ENCODE data around the gene TBC1D16.

Gene TBC1D16

GRCh38 chr17:79923974-79924638 is 111.6 kb downstream of the TBC1D16 start:
- DNase-seq (peak; percentile 79), ATAC-seq (ENCODE audit: insufficient read depth, low read depth) (peak; percentile 26)
- Histone ChIP-seq H3K4me1 (ENCODE audit: insufficient read depth, low read length) (peaks cover 49% of the 10 kb centered on the region), H3K36me3 (ENCODE audit: insufficient read depth, low read length) (no peaks in the 10 kb centered on the region; the same call in 1 of the 2 replicates), H3K27me3 (ENCODE audit: insufficient read depth, low read length, poor library complexity) (no peaks in the 10 kb centered on the region), H2AFZ (ENCODE audit: low read depth, low read length) (no peak overlapping the region), H4K20me1 (ENCODE audit: insufficient read depth, low read length) (no peaks in the 10 kb centered on the region), H3K27ac (ENCODE audit: low read length) (peak overlapping the region; percentile 86), H3K4me2 (ENCODE audit: insufficient read depth, low read length) (peak overlapping the region; percentile 61), H3K79me2 (ENCODE audit: insufficient read depth, low read length) (peaks cover 10% of the 10 kb centered on the region), H3K9ac (ENCODE audit: low read depth, low read length) (peak overlapping the region; percentile 65; the same call in 1 of the 2 replicates), H3K9me3 (ENCODE audit: insufficient read depth, low read length, severe bottlenecking) (no peaks in the 10 kb centered on the region), H3K4me3 (ENCODE audit: low read depth in 1 of 2, low read length in 2 of 2) (peak overlapping the region in 1 of 2 experiments; percentile 58; a peak in 1 of 4 replicates)
- TF ChIP-seq CTCF (IDR thresholded peaks at IDR 0.05; ENCODE audit: borderline replicate concordance, extremely low read depth, low read length, poor library complexity, severe bottlenecking) = peak; percentile 80
- no peak for TF ChIP-seq EZH2 (IDR thresholded peaks at IDR 0.05; ENCODE audit: borderline replicate concordance, low read depth, low read length, severe bottlenecking)

DNA sequence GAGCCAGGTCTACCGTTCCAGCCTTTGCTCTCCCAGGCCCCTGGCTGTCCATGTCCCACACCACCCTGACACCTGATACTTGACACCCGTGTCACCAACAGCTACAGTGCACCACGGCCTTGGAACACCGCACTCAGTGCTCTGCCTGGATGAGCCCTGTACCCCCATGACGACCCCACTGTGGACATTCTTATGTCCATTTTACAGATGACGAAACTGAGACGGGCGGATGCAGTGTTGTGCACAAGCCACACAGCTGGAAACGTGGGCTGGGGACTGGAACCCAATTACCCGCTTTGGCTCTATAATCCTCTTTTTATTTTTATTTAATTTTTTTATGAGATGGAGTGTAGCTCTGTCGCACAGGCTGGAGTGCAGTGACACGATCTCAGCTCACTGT is 112.9 kb downstream of the TBC1D16 start:
- Histone ChIP-seq H2AFZ (ENCODE audit: low read depth, low read length) (no peak overlapping the region), H4K20me1 (ENCODE audit: insufficient read depth, low read length) (no peaks in the 10 kb centered on the region), H3K9me3 (ENCODE audit: insufficient read depth, low read length, severe bottlenecking) (no peaks in the 10 kb centered on the region), H3K79me2 (ENCODE audit: insufficient read depth, low read length) (peaks cover 10% of the 10 kb centered on the region), H3K9ac (ENCODE audit: low read depth, low read length) (no peak overlapping the region), H3K4me1 (ENCODE audit: insufficient read depth, low read length) (peaks cover 40% of the 10 kb centered on the region), H3K27ac (ENCODE audit: low read length) (no peak overlapping the region), H3K4me3 (ENCODE audit: low read depth in 1 of 2, low read length in 2 of 2) (no peak overlapping the region), H3K36me3 (ENCODE audit: insufficient read depth, low read length) (no peaks in the 10 kb centered on the region; the same call in 1 of the 2 replicates), H3K4me2 (ENCODE audit: insufficient read depth, low read length) (no peak overlapping the region), H3K27me3 (ENCODE audit: insufficient read depth, low read length, poor library complexity) (no peaks in the 10 kb centered on the region)
- no peak for DNase-seq
- ATAC-seq (ENCODE audit: insufficient read depth, low read depth) = no peak
- TF ChIP-seq EZH2 (IDR thresholded peaks at IDR 0.05; ENCODE audit: borderline replicate concordance, low read depth, low read length, severe bottlenecking) (no peak), CTCF (IDR thresholded peaks at IDR 0.05; ENCODE audit: borderline replicate concordance, extremely low read depth, low read length, poor library complexity, severe bottlenecking) (no peak)

DNA sequence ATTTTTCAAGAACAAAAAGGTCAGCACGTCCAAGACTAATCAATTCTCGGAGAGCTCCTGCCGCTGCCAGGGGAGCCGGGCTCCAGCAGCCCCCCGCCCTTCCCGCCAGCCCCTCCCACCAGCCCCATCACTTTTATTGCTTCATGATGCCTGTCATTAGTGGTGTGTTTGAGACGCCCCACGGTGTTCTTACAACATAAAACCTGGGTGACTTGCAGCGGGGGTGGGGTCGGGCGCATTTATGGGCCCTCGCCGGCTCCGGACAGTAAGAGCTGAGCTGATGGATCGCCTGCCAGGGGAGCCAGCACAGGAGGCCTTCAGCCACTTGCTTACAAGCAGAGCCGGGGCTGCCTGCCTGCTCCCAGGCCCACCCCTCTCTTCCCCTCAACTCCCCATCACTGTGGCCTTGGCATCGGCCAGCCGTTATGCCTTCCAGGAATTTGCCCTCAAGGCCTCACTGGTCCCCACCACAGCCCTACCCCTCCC is 113.5 kb downstream of the TBC1D16 start:
- H3K9me3 ChIP-seq (ENCODE audit: insufficient read depth, low read length, severe bottlenecking) = no peaks in the 10 kb centered on the region
- no peak overlapping the region for H3K4me2 ChIP-seq (ENCODE audit: insufficient read depth, low read length)
- H3K4me1 ChIP-seq (ENCODE audit: insufficient read depth, low read length) = peaks cover 33% of the 10 kb centered on the region
- no peak overlapping the region for H3K4me3 ChIP-seq (ENCODE audit: low read depth in 1 of 2, low read length in 2 of 2)
- no peak for TF ChIP-seq EZH2 (IDR thresholded peaks at IDR 0.05; ENCODE audit: borderline replicate concordance, low read depth, low read length, severe bottlenecking)
- no peak for TF ChIP-seq CTCF (IDR thresholded peaks at IDR 0.05; ENCODE audit: borderline replicate concordance, extremely low read depth, low read length, poor library complexity, severe bottlenecking)
- H3K27me3 ChIP-seq (ENCODE audit: insufficient read depth, low read length, poor library complexity) = no peaks in the 10 kb centered on the region
- H2AFZ ChIP-seq (ENCODE audit: low read depth, low read length) = no peak overlapping the region
- ATAC-seq (ENCODE audit: insufficient read depth, low read depth) (no peak), DNase-seq (no peak)
- H3K79me2 ChIP-seq (ENCODE audit: insufficient read depth, low read length) = peaks cover 10% of the 10 kb centered on the region
- no peaks in the 10 kb centered on the region; the same call in 1 of the 2 replicates for H3K36me3 ChIP-seq (ENCODE audit: insufficient read depth, low read length)
- H3K27ac ChIP-seq (ENCODE audit: low read length) = no peak overlapping the region
- H3K9ac ChIP-seq (ENCODE audit: low read depth, low read length) = no peak overlapping the region
- H4K20me1 ChIP-seq (ENCODE audit: insufficient read depth, low read length) = no peaks in the 10 kb centered on the region
